NCI-H446 treated with DMSO at 0.1 percent for 48 hours (cell line): ENCODE measurements around the gene CPEB1.
A peak's percentile ranks its signal among the peaks of the same experiment; 100 is the strongest.

Source experiments
- DNase-seq: peaks from one replicate; lab custom pipeline; 2025; lab: John Stamatoyannopoulos, UW

Gene CPEB1

GRCh38 chr15:82647045-82647834 lies at the start of gene CPEB1:
Gene CPEB1, minus strand, starts transcription at chr15:82647363. Its CDS starts 18,904 bp downstream, at chr15:82628459.
- peak; percentile 7 for DNase-seq

- DNase-seq: no peak
Observed at GRCh38 chr15:82692171-82692570, 45.0 kb upstream of the CPEB1 start.

- DNase-seq: no peak
Observed at GRCh38 chr15:82689147-82689546, 42.0 kb upstream of the CPEB1 start.

- DNase-seq: no peak
Observed at GRCh38 chr15:82688691-82689090, 41.5 kb upstream of the CPEB1 start.

GRCh38 chr15:82681371-82681770 lies 34.2 kb upstream of the CPEB1 start:
- no peak for DNase-seq

- no peak for DNase-seq
Observed at GRCh38 chr15:82680200-82681102, 33.3 kb upstream of the CPEB1 start.

GRCh38 chr15:82679626-82680199 lies 32.5 kb upstream of the CPEB1 start:
- no peak for DNase-seq

GRCh38 chr15:82677720-82678323 lies 30.7 kb upstream of the CPEB1 start:
- DNase-seq: no peak

GRCh38 chr15:82674873-82675272 lies 27.7 kb upstream of the CPEB1 start:
- no peak for DNase-seq

GRCh38 chr15:82670699-82671098 lies 23.5 kb upstream of the CPEB1 start:
- no peak for DNase-seq

- DNase-seq: no peak
Observed at GRCh38 chr15:82666606-82667005, 19.4 kb upstream of the CPEB1 start.

- DNase-seq: no peak
Observed at GRCh38 chr15:82664021-82664420, 16.9 kb upstream of the CPEB1 start.

GRCh38 chr15:82663186-82663600 lies 16.0 kb upstream of the CPEB1 start:
- DNase-seq: no peak

- no peak for DNase-seq
Observed at GRCh38 chr15:82662641-82663040, 15.5 kb upstream of the CPEB1 start.

GRCh38 chr15:82660378-82660777 lies 13.2 kb upstream of the CPEB1 start:
- no peak for DNase-seq

GRCh38 chr15:82656641-82657266 lies 9.6 kb upstream of the CPEB1 start:
- DNase-seq: no peak

GRCh38 chr15:82655606-82656005 lies 8.4 kb upstream of the CPEB1 start:
- no peak for DNase-seq

- no peak for DNase-seq
Observed at GRCh38 chr15:82653483-82654168, 6.5 kb upstream of the CPEB1 start.

- DNase-seq: no peak
Observed at GRCh38 chr15:82651708-82652107, 4.5 kb upstream of the CPEB1 start.

GRCh38 chr15:82650046-82650670 lies 3.0 kb upstream of the CPEB1 start:
- no peak for DNase-seq
